ENCODE results near the gene DSTYK.

Gene DSTYK

DNA sequence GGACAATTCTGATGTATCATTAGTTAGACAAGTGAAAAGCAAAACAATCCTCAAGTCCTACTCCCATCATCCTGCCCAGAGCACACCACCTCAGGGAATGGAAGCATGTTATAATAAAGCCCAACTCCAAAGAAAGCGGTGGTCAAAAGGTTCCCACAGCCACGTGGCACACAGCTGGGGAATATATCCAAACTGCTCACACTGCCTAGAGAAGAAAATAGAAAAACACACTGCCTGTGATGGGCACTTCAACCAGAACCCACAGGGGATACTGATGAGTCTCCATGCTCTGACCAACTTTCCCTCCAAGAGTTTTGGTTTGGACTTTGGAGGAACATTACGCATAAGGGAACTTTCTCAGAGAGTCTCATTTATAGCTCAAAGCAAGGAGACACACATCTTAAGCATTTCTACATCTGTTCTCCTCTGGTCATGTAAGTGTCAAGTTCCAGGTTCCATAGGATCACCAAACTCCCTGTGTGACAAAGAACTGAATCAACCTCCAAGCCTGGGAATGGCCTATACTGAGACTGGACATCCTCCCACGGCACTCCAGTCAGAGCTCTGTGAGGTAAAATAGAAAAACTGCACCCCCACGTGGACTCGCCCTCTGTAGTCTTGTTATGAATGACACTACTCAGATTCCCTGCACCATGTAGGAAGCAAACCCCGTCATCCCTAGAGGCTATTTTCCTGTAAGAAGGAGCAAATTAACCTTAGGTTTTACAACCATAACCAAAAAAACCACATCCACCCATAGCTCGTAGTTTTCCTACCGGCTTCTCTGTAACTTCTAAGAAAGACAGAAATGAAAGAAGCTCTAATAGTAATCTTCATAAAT lies 12.2 kb downstream of the DSTYK start:
- H3K4me3 ChIP-seq: no peak overlapping the region
- TF ChIP-seq FOXP2 (optimal IDR thresholded peaks at IDR 0.05; ENCODE audit: control extremely low read depth, extremely low read length, insufficient read depth) (no peak), POLR2AphosphoS5 (IDR thresholded peaks at IDR 0.05; ENCODE audit: borderline replicate concordance, low read depth, low read length) (no peak)

GRCh38 chr1:205192287-205192686 lies 19.2 kb downstream of the DSTYK start:
- no peaks in the 10 kb centered on the region for H3K9me3 ChIP-seq (ENCODE audit: low read depth, low read length)
- TF ChIP-seq POLR2AphosphoS5 (IDR thresholded peaks at IDR 0.05; ENCODE audit: borderline replicate concordance, low read depth, low read length) (no peak), FOXP2 (optimal IDR thresholded peaks at IDR 0.05; ENCODE audit: control extremely low read depth, extremely low read length, insufficient read depth) (no peak), EZH2 (IDR thresholded peaks at IDR 0.05) (no peak)
- H3K9ac ChIP-seq (ENCODE audit: insufficient read length): no peak overlapping the region
- no peak overlapping the region for H3K4me3 ChIP-seq
- H3K27ac ChIP-seq: no peak overlapping the region
- DNase-seq (ENCODE audit: low read depth, low spot score): no peak
- H3K36me3 ChIP-seq (ENCODE audit: insufficient read depth, low read length): no peaks in the 10 kb centered on the region

More for the DNA sequence above, 12.2 kb downstream of the DSTYK start:
- no peak overlapping the region for H3K9ac ChIP-seq (ENCODE audit: insufficient read length)
- H3K27ac ChIP-seq: no peak overlapping the region
- no peaks in the 10 kb centered on the region for H3K9me3 ChIP-seq (ENCODE audit: low read depth, low read length)
- no peak for DNase-seq (ENCODE audit: low read depth, low spot score)
- no peaks in the 10 kb centered on the region for H3K36me3 ChIP-seq (ENCODE audit: insufficient read depth, low read length)

- H3K36me3 ChIP-seq (ENCODE audit: insufficient read depth, low read length): no peaks in the 10 kb centered on the region
- TF ChIP-seq POLR2AphosphoS5 (IDR thresholded peaks at IDR 0.05; ENCODE audit: borderline replicate concordance, low read depth, low read length) (no peak), EZH2 (IDR thresholded peaks at IDR 0.05) (no peak), FOXP2 (optimal IDR thresholded peaks at IDR 0.05; ENCODE audit: control extremely low read depth, extremely low read length, insufficient read depth) (no peak)
- H3K27ac ChIP-seq: no peak overlapping the region
- H3K9me3 ChIP-seq (ENCODE audit: low read depth, low read length): no peaks in the 10 kb centered on the region
- no peak for DNase-seq (ENCODE audit: low read depth, low spot score)
- no peak overlapping the region for H3K4me3 ChIP-seq
- no peak overlapping the region for H3K9ac ChIP-seq (ENCODE audit: insufficient read length)
Observed at GRCh38 chr1:205191622-205192021, 19.9 kb downstream of the DSTYK start.

- no peaks in the 10 kb centered on the region for H3K9me3 ChIP-seq (ENCODE audit: low read depth, low read length)
- no peak for DNase-seq (ENCODE audit: low read depth, low spot score)
- no peak overlapping the region for H3K4me3 ChIP-seq
- no peak overlapping the region for H3K27ac ChIP-seq
- no peak for TF ChIP-seq POLR2AphosphoS5 (IDR thresholded peaks at IDR 0.05; ENCODE audit: borderline replicate concordance, low read depth, low read length)
- no peak for TF ChIP-seq FOXP2 (optimal IDR thresholded peaks at IDR 0.05; ENCODE audit: control extremely low read depth, extremely low read length, insufficient read depth)
- TF ChIP-seq EZH2 (IDR thresholded peaks at IDR 0.05): no peak
- H3K36me3 ChIP-seq (ENCODE audit: insufficient read depth, low read length): no peaks in the 10 kb centered on the region
- H3K9ac ChIP-seq (ENCODE audit: insufficient read length): no peak overlapping the region
Observed at GRCh38 chr1:205190845-205191577, 20.5 kb downstream of the DSTYK start.

GRCh38 chr1:205189131-205189530 lies 22.4 kb downstream of the DSTYK start:
- Histone ChIP-seq H3K9me3 (ENCODE audit: low read depth, low read length) (no peaks in the 10 kb centered on the region), H3K36me3 (ENCODE audit: insufficient read depth, low read length) (no peaks in the 10 kb centered on the region), H3K4me3 (no peak overlapping the region), H3K27ac (no peak overlapping the region), H3K9ac (ENCODE audit: insufficient read length) (no peak overlapping the region)
- TF ChIP-seq POLR2AphosphoS5 (IDR thresholded peaks at IDR 0.05; ENCODE audit: borderline replicate concordance, low read depth, low read length) (no peak), EZH2 (IDR thresholded peaks at IDR 0.05) (no peak), FOXP2 (optimal IDR thresholded peaks at IDR 0.05; ENCODE audit: control extremely low read depth, extremely low read length, insufficient read depth) (no peak)
- no peak for DNase-seq (ENCODE audit: low read depth, low spot score)

- TF ChIP-seq FOXP2 (optimal IDR thresholded peaks at IDR 0.05; ENCODE audit: control extremely low read depth, extremely low read length, insufficient read depth): no peak
- Histone ChIP-seq H3K27ac (no peak overlapping the region), H3K4me3 (no peak overlapping the region), H3K9me3 (ENCODE audit: low read depth, low read length) (no peaks in the 10 kb centered on the region), H3K9ac (ENCODE audit: insufficient read length) (no peak overlapping the region), H3K36me3 (ENCODE audit: insufficient read depth, low read length) (no peaks in the 10 kb centered on the region)
- DNase-seq (ENCODE audit: low read depth, low spot score): no peak
Observed at GRCh38 chr1:205188596-205188995, 22.9 kb downstream of the DSTYK start.

DNA sequence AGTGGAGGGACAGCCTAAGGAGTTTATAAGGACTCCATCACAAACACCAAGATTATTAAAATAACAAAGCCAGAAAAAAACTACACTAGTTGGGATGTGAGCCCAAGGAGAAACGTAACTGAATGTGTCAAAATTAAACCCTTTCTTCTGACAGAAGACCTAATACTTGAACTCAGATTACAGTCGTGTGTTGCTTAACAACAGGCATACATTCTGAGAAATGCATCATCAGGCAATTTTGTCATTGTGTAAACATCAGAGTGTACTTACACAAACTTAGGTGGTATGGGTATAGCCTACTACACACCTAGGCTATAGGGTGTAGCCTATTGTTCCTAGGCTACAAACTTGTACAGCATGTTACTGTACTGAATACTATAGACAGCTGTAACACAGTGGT lies 23.4 kb downstream of the DSTYK start:
- TF ChIP-seq POLR2AphosphoS5 (IDR thresholded peaks at IDR 0.05; ENCODE audit: borderline replicate concordance, low read depth, low read length) (no peak), EZH2 (IDR thresholded peaks at IDR 0.05) (no peak), FOXP2 (optimal IDR thresholded peaks at IDR 0.05; ENCODE audit: control extremely low read depth, extremely low read length, insufficient read depth) (no peak)
- no peaks in the 10 kb centered on the region for H3K36me3 ChIP-seq (ENCODE audit: insufficient read depth, low read length)

GRCh38 chr1:205187420-205187819 lies 24.1 kb downstream of the DSTYK start:
- Histone ChIP-seq H3K36me3 (ENCODE audit: insufficient read depth, low read length) (no peaks in the 10 kb centered on the region), H3K9ac (ENCODE audit: insufficient read length) (no peak overlapping the region), H3K4me3 (no peak overlapping the region), H3K9me3 (ENCODE audit: low read depth, low read length) (no peaks in the 10 kb centered on the region), H3K27ac (no peak overlapping the region)
- TF ChIP-seq EZH2 (IDR thresholded peaks at IDR 0.05): no peak
- no peak for TF ChIP-seq POLR2AphosphoS5 (IDR thresholded peaks at IDR 0.05; ENCODE audit: borderline replicate concordance, low read depth, low read length)
- no peak for TF ChIP-seq FOXP2 (optimal IDR thresholded peaks at IDR 0.05; ENCODE audit: control extremely low read depth, extremely low read length, insufficient read depth)
- no peak for DNase-seq (ENCODE audit: low read depth, low spot score)

More for the DNA sequence above, 23.4 kb downstream of the DSTYK start:
- Histone ChIP-seq H3K9me3 (ENCODE audit: low read depth, low read length) (no peaks in the 10 kb centered on the region), H3K4me3 (no peak overlapping the region), H3K9ac (ENCODE audit: insufficient read length) (no peak overlapping the region), H3K27ac (no peak overlapping the region)
- DNase-seq (ENCODE audit: low read depth, low spot score): no peak

Data from SK-N-MC (cell line).